ENCODE data around the gene SCAI.
A peak's percentile ranks its signal among the peaks of the same experiment; 100 is the strongest.
"Not testable (repeated sequence)": the region's sequence is repeated elsewhere in the genome, so short reads cannot be mapped to it uniquely, and the experiment has no call there.

SCAI gene

DNA sequence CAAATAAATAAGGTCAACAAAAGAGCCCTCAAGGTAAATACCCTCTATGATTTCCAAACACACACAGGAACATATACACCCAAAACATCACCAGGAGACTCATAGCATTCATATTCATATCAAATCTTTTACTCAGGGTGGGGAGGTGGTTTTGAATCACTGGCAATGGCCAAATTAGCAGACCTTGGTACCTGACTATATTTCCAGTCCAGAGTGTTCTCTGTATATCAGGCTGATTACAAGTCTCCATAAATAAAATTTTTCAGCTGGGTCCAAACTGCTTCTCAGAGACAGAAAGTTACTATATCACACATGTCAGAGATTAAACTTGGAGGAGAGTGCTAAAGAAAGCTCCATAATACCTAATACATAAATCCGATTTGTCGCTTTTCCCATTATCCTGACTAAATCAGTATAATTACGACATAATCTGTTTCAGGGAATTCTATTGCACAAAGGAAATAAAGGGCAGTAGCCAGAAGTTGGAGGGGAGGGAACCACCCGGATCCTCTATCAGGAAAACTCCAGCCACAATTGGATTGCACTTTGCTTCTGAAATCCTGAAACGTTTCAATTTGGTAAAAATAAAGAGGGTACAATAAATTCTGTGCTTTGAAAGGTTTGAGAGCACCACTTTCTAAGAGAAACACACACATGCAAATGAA is 195.5 kb downstream of the SCAI start:
- no peak for DNase-seq (ENCODE audit: low spot score)

DNA sequence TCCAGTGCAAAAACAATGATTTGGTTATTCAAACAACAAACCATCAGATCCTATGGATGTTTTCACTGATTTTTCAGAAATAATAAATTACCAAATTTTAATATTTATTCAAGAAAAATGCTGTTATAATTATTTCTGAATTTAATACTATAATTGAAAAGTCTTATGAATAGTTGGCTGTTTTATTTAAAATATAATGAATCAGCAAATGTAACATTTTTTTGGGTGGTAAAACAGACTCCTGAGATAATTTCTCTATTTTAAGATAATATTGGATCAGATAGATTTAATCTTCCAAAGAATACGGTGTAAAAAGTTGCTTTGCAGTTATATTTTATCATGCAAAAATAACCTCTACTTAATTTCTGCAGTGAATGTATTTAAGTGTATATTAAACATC is 197.2 kb downstream of the SCAI start:
- no peak for DNase-seq (ENCODE audit: low spot score)

DNA sequence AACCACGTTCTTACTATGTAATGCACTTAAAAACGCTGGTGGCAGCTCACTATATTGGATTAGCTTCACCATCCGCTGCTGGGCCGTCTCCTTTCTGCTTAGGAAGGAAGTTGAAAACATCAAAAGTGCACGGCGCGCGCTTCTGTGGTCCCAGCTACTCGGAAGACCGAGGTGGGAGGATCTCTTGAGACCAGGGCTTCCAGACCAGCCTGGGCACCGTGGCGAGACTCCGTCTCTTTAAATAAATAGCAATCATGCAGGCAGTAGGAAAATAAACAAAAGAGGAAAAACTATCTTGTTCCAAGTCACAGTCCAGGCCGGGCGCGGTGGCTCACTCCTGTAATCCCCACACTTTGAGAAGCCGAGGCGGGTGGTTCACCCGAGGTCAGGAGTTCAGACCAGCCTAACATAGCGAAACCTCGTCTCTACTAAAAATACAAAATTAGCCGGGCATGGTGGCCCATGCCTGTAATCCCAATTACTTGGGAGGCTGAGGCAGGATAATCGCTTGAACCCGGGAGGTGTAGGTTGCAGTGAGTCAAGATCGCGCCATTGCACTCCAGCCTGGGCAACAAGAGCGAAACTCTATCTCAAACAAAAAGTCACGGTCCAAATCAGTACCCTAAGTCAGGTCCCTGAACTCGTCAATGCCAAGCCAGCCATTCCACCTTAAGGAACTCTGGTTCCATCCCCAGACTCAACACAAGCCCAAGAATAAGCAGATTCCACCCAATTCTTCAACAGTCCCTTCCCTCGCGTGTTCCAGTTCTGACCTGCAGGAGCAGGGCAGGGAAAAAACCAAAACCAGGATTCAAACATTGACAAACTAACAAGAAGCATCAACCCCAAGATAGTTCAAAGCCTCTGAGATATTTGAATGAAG is 201.4 kb downstream of the SCAI start:
- DNase-seq (ENCODE audit: low spot score): peak; percentile 25

DNA sequence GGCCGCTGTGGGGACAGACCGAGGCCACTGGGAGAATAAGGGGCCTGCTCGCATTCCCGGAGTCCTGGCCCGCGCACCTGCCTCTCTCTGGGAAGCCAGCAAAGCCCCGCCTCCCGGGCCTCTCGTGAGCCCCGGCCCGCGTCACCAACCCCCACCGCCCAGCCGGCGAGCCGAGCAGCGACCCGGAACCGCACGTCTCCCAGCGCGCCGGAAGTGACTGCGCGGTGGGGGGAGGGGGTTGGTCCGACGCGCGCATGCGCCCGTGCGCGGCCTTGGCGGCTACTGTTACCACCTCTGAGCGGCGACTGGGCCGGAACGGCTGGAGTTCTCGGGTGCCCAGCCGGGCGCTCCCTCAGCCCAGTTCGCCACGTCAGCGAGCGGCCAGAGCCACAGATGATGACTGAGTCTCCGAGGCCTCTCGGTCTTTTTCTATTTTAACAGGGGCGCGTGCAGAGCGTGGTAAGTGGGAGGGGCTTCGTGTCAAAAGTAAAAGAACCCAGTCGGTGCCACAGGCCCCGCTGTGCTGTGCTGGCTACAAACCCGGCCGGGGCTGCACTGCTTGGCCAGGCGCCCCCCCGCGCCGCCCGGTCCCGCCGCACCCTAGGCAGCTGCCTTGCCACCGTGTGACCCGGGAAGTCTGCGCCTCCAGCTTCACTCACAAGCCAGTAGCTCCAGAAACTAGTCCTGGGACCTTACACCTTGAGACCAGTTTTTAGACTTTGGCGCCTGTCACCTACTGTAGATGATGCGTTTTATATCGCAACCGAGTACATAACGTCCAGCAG is 202.2 kb downstream of the SCAI start, which contains the start of gene GOLGA1:
Gene GOLGA1 (minus strand): TSS at position 190 of the 785 bp plus-strand sequence. CDS start 2,372 bp downstream, outside the sequence.
- peak; percentile 99 for DNase-seq (ENCODE audit: low spot score)

DNA sequence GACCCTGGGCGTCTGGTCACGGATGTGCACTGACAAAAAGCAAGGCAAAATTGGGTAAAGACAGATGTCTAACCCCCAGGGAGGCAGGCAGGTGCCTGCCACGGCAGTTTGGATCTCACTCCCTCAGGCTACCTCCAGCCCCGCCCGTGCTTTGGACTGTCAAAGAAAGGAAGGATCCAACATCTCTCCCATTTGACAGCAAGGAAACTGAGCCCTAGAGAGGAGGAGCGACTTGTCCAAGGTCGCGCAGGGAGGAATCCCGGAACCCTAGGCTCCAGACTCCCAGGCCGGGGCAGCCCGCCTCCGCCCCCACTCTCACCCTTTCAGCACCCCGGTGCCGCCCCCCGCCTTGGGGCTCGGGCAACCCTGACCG is 202.8 kb downstream of the SCAI start:
- no peak for DNase-seq (ENCODE audit: low spot score)

DNA sequence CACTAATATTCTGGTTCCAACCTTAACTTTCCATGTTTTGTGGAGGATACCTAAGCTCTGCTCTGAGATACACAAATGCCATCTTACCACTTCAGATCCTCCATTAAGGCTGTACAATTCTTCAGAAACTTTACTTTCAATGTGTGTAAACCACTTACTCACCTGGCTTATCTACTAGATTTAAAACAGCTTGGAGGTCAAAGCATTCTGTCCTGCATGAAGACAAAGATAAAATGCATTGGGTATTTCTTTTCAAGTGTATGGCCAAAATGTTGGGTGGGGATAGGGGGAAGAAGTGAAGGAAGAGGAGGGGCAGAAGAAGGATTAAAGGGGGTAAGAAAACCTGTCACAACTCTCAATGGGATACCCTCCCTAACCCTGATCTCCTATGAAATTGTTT is 203.4 kb downstream of the SCAI start:
- no peak for DNase-seq (ENCODE audit: low spot score)

DNA sequence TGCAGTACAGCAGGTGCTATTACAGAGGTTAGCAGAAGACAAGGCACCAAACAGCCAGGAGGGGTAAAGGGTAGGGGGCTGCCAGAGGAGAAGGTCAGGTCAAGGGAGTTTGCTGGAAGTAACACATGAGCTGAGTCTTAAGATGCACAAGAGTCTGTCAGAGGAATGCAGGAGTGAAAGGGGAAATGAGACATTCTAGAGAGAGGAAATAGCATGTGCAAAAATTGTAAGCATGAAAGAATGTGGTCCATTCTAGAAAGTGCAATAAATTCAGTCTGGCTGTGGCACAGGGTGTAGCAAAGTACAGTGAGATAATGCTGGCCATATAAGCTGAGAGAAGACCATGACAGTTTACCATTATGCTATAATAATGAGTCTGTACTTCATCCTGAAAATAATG is 209.0 kb downstream of the SCAI start:
- DNase-seq (ENCODE audit: low spot score): peak; percentile 66

DNA sequence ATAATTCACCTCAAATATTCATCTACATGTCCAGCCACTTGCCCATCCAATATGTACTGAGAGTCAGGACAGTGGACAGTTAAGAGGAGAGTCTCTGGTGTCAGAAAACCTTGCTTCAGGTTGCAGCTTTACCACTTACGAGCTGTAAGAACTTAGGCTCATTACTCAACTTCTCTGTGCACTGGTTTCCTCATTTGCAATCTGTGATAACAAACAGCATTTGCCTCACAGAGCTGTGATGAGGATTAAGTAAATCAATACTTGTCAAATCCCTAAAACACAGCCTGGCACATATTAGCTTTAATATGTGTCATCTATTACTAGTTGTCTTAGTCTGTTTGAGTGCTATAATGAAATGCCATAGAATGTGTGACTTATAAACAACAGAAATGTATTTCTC is 211.0 kb downstream of the SCAI start:
- no peak for DNase-seq (ENCODE audit: low spot score)

DNA sequence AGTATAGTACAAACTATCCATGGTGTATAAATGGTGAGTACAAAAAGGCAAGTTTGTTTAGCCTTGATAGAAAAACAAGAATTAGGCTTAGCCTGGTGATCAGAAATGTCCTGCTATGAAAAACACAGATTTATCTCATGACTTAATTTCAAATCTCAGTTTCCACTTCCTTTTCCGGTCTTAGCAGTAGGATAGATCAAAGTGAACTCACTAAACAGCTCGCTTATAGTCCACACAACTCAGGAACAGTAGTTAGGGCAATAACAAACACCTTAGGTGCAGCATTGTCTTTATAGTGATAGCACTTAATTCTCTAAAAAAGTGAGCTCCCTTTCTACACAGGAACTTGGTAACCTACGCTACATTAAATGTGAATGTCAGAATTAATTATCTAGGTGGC is 213.9 kb downstream of the SCAI start:
- no peak for DNase-seq (ENCODE audit: low spot score)

DNA sequence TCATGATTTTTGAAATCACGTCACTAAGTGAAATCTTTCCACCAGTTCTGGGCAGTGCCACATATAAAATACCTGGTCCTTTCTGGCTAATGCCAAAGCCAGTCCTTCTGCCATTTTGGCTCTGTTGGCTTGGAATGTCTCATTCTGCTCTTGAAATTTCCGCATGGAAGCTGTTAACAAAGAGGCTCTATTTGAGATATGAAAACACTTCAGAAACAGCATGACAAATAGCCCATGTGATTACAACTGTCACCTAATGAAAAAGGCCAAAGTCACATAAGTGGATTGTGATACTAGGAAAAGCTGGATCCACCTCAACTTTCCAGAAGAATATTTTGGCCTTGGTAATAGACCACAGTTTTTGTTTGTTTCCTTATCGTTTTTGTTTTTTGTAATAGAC is 215.2 kb downstream of the SCAI start:
- DNase-seq (ENCODE audit: low spot score): no peak

DNA sequence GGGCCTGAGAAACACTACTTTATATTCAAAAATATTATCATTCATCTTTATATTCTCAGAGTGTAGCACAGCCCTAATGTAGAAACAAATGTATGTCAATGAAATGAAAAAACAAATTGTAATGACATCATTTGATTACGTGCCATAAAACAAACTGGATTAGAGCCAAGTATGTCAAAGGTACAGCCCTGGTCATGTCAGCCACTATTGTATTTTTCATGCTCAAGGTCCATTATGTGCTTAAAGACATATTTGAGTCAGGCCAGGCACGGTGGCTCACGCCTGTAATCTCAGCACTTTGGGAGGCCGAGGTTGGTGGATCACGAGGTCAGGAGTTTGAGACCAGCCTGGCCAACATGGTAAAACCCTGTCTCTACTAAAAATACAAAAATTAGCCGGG is 222.9 kb downstream of the SCAI start:
- DNase-seq (ENCODE audit: low spot score): not testable (repeated sequence)

DNA sequence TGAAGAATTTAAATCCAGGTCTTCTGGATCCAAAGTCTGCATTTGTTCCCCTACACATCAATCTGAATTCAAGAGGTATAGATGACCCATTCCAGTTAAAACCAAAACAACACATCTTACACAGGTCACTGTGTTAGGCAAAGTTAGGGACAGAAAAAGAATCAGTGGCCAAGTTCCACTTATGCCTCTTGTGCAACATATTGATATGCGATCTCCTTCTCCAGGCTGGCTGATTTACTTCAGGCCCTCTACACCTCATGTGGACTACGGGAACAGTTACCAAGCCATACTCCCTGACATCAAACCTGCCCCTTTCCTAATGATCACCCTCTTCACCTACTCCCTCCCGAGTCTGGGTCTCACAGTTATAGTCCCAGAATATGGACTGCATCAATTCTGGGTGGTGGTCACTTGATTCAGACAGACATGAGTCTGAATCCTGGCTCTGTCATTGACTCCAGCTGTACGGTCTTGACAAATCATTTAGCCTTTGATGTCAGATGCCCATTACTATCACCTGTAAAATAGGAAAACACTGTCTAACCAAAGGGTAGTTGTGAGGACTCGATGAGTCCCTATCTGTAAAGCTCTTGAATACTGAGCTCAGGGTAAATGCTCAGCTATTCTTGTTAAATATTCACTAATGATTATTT is 228.4 kb downstream of the SCAI start:
- DNase-seq (ENCODE audit: low spot score): no peak

DNA sequence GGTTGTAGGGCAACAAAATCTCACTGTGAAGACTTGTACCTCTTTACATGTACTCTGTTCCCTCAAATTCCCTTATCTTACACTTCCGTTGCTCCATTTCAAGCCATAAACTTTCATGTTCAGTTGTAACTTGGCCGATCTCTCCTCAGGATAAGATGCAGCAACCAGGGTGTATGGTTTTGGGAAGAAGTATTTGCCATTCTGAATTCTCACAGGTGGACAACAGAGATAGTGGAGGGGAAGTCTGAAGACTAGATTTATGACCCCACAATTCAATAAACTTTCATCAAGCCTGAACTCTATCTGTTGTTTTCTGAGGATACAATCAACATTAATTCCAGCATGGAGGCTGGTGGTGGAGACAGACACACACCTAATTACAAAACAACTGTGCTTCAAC is 229.9 kb downstream of the SCAI start:
- no peak for DNase-seq (ENCODE audit: low spot score)

DNA sequence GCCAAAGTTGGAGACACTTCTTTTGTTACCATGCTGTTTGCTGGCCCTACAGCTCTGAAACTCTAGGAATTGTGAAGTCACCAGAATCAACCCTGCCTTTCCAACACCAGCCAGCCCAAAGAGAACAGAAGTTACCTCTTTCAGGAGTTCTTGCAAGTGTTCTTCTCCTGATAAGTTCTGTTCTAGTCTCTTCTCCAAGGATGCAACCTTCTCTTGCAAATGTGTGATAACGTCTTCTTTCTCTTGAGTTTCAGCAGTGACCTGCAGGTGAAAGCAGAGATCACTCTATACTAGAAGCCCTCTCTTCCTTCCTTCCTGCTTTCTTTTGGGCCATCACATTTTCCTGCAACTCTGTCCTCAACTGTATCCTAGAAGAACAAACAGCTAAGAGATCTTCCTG is 231.6 kb downstream of the SCAI start:
- no peak for DNase-seq (ENCODE audit: low spot score)

DNA sequence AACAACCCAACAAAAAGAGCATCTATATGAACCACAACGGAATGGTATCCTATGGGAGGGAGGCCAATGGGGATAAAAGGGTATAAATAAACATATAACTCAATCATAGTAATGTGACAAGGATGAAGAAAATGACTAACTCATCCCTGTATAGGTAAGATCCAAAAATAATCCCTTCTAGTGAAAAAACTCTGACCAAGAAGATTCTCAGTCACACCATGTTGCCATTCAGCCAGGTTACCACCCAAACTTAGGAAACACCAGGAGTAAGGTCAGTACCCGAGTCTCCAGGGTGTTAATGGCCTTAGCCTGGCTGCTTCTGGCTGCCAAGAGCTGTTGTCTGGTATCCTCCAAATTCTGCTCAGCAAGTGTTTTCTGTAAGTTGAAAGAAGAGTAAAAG is 235.2 kb downstream of the SCAI start:
- DNase-seq (ENCODE audit: low spot score): no peak

DNA sequence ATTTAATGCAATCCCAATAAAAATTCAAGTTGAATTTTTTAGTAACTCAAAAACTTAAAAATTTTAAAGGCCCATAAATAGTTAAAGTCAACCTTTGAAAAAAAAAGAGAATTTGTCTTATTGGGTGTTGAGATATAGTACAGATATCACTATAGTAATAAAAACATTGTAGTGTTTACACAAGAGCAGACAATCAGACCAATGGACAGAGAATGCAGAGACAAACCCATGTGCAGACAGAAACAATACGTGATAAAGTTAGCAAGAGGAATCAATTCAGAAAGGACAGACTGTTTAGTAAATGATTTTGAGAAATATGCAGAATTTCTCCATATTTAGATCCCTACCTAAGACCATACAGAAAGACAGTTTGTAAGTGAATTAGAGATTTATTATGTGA is 236.4 kb downstream of the SCAI start:
- no peak for DNase-seq (ENCODE audit: low spot score)

DNA sequence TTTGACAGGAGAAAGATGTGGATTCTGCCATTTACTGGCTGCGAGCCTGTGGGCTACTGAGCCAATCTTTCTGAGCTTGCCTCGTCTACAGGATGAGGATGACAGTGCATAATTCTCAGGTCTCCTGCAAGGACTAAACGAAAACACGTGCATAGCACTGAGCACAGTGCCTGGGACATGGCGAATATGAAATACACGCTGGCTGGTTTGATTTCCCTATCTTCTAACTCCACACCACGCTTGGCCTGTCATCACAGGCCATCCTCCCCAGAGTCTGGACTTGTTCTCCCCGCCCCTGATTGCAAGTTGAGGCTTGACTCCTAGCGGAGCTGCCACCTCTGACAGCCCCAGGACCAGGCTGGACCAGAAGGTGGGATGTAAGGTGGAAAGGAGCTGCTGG is 243.5 kb downstream of the SCAI start:
- no peak for DNase-seq (ENCODE audit: low spot score)

DNA sequence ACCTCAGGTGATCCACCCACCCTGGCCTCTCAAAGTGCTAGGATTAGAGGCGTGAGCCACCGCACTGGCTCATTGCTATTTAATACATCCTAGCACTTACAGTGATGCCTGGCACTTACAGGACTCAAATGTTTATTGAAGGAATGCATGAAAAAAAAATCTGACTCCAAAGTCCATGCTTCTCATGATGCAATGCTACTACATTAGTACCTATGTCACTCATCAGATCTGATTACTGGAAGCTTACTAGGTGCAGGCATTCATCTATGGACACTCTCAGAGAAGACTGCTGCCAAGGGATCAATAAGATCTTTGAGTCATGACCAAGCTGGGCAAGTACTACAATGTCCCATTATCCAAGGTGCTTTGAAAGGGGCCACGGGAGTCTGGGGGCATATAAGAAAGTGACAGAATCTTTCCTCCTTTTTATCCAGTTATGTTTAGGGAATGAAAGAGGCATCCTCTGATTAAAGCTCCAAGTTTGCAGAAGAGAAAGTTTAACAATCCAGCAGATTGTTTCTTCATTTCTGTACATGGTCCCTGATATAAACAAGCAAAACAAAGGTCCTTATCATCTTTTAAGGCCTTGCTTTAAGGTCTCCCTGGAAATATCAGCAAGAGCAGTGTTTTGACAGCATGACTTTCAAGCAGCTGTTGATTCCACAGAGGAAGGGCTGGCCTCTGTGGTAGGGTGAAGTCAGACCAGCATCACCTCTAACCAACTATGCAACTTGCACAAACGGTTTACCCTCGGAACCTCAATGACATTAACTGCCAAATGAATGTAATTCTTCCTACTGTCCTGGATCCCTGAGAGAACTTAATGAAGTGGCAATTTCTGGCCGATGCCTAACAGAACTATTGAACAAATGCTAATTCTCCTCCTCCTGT is 245.5 kb downstream of the SCAI start:
- no peak for DNase-seq (ENCODE audit: low spot score)

DNA sequence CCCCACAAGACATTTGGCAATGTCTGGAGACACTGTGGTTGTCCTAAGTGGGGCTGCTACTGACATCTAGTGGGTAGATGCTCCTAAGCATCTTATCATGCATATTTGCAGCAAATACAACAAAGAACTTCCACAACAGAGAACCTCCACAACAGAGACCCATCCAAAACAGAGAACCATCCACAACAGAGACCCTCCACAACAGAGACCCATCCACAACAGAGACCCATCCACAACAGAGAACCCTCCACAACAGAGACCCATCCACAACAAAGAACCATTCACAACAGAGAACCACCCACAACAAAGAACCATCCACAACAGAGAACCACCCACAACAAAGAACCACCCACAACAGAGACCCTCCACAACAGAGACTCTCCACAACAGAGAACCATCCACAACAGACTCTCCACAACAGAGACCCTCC is 248.6 kb downstream of the SCAI start:
- peak; percentile 46 for DNase-seq (ENCODE audit: low spot score)

DNA sequence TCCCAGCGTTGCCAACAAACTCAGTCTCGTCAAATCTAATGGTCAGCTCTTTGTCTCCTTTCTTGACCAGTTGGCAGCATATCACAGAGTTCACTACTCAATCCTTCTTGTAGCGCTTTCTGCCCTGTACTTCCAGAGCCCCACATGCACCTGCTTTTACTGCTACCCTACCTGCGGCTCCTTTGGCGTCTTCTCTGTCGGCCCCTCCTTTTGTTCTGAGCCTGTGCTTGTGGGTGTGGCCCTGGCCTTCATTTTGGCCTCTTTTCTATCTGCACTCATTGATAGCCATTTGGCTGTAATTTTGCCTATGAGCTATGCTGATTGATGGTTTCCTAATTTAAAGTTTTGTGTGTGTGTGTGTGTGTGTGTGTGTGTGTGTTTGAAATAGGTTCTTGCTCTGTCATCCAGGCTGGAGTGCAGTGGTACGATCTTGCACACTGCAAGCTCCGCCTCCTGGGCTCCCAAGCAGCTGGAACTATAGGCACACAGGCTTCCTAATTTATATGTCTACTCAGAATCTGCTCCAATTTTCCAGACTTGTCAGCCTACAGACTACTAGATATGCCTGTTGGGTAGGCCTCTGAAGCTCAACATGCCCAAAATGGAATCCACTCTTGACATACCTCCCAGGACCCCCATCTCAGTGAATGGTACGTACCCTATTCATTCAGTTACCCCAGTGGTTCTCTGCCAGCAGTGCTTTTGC is 249.1 kb downstream of the SCAI start:
- no peak for DNase-seq (ENCODE audit: low spot score)
